Tibial artery (tissue), 4 donors: ENCODE measurements around the gene ADAMTS7.

Experiments used
- DNase-seq, 2 donors: peaks; one replicate each; pipeline ENCODE4 v3.0.0-alpha.2; 2019
- H3K27ac ChIP-seq, 2 donors: fragments of 200-600 bp; sonication (generic) in 1 of 2; 1 replicate in 1 of 2; 2 replicates in 1 of 2; pipeline ENCODE4 v1.5.1; 2018 to 2019; ENCODE audit warnings: mild to moderate bottlenecking in 1 of 2
- H3K27me3 ChIP-seq, 2 donors: fragments of 200-600 bp; sonication (generic) in 1 of 2; one replicate each; pipeline versions ENCODE4 v1.5.1 to v1.6.0; 2016 to 2019
- H3K36me3 ChIP-seq, 3 donors: fragments of 200-600 bp; sonication (generic) in 2 of 3; one replicate each; pipeline ENCODE4 v1.5.1; 2016 to 2019; ENCODE audit warnings: mild to moderate bottlenecking in 2 of 3
- H3K4me1 ChIP-seq, 4 donors: fragments of 200-600 bp; sonication (generic) in 2 of 4; 1 replicate in 3 of 4; 2 replicates in 1 of 4; pipeline ENCODE4 v1.5.1; 2016 to 2019
- H3K4me3 ChIP-seq, 2 donors: fragments of 200-600 bp; sonication (generic) in 1 of 2; 1 replicate in 1 of 2; 2 replicates in 1 of 2; pipeline ENCODE4 v1.5.1; 2018 to 2019; ENCODE audit warnings: mild to moderate bottlenecking in 2 of 2
- H3K9me3 ChIP-seq, 3 donors: fragments of 200-600 bp; sonication (generic) in 1 of 3; one replicate each; pipeline ENCODE4 v1.5.1; 2016 to 2019
- CTCF ChIP-seq, 2 experiments: fragments of 200-600 bp in 1 of 2; fragments of 450-650 bp in 1 of 2; IDR thresholded peaks; one replicate each; pipeline ENCODE4 v1.5.1; 2017 to 2019; ENCODE audit warnings: antibody characterized with exemption in 2 of 2, mild to moderate bottlenecking in 1 of 2, moderate library complexity in 1 of 2
- intact Hi-C: fragments of 100-400 bp; cut with DNase I; formaldehyde crosslinking; loops from one replicate; pipeline ENCODE4 v1.15.0; 2023; ENCODE audit warnings: low total_unique reads

ADAMTS7 gene

GRCh38 chr15:78718837-78719236 is 92.4 kb downstream of the ADAMTS7 start:
- DNase-seq, result no peak
- H3K4me1 ChIP-seq, result no peaks in the 10 kb centered on the region
- H3K9me3 ChIP-seq, result no peaks in the 10 kb centered on the region
- no peak overlapping the region for H3K4me3 ChIP-seq
- intact Hi-C loops, result no loop called here
- TF ChIP-seq CTCF (IDR thresholded peaks at IDR 0.05), result no peak
- no peak overlapping the region for H3K27ac ChIP-seq
- H3K36me3 ChIP-seq, result no peaks in the 10 kb centered on the region
- peaks cover 0 to 8% of the 10 kb centered on the region in 2 donors for H3K27me3 ChIP-seq

DNA sequence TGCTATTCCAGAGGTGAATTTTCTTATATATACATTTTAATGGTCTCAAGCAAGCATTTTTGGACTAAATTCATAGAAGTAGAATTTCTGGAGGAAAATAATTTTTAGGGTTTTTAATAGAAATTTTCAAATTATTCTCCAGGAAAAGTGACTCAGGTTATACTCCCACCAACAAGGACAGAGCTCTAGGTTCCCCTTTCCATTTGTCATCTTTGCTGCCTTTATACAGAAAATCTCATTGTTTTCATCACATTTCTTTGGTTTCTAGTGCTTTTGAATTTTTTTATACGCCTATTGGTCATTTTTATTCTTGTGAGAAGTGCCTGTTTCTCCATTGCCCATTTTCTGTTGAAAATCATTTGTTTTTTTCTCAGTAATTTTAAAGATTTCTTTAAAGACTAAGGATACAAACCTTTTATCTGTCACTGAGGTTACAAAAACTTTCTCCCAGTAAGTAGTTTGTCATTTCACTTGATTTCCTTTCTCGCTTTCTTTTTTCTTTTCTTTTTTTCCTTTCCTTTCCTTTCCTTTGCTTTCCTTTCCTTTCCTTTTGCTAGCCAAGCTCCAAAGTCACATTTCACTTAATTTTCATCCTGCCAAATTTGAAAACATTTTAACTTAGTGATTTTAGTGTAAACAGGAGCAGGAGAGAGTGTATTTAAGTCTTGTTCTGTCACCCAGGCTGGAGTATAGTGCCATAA is 93.2 kb downstream of the ADAMTS7 start:
- H3K27ac ChIP-seq, result no peak overlapping the region
- H3K4me3 ChIP-seq, result no peak overlapping the region
- TF ChIP-seq CTCF (IDR thresholded peaks at IDR 0.05), result no peak
- no peaks in the 10 kb centered on the region for H3K36me3 ChIP-seq
- intact Hi-C loops, result no loop called here
- H3K4me1 ChIP-seq, result no peaks in the 10 kb centered on the region
- H3K9me3 ChIP-seq, result no peaks in the 10 kb centered on the region
- DNase-seq, result no peak
- peaks cover 0 to 8% of the 10 kb centered on the region in 2 donors for H3K27me3 ChIP-seq

DNA sequence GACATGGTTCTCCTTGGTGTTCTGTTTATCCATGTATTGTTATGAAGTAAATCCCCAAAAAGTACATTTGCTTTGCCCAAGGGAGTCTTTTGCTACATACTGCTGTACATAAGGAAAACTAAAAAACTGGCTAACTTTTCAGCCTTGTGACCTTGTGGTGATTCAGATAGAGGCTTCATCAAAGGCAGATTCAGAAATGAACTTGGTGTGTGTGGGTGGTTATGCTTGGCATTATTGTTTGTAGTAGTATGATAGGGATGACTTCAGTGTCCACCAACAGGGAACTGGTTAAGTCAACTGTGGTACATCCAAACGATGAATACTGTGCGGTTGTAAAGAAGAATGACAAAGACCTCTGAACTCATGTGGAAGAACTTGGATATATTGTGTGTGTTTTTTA is 94.6 kb downstream of the ADAMTS7 start:
- H3K9me3 ChIP-seq, result no peaks in the 10 kb centered on the region
- H3K27me3 ChIP-seq, result peaks cover 0 to 8% of the 10 kb centered on the region in 2 donors
- DNase-seq, result no peak
- no peaks in the 10 kb centered on the region for H3K36me3 ChIP-seq
- intact Hi-C loops, result no loop called here
- no peak for TF ChIP-seq CTCF (IDR thresholded peaks at IDR 0.05)
- H3K4me3 ChIP-seq, result no peak overlapping the region
- no peaks in the 10 kb centered on the region for H3K4me1 ChIP-seq
- no peak overlapping the region for H3K27ac ChIP-seq

GRCh38 chr15:78715930-78716329 is 95.3 kb downstream of the ADAMTS7 start:
- no peak for DNase-seq

GRCh38 chr15:78715434-78715833 is 95.8 kb downstream of the ADAMTS7 start:
- no peak for TF ChIP-seq CTCF (IDR thresholded peaks at IDR 0.05)
- no peak for DNase-seq
- intact Hi-C loops, result no loop called here

More at GRCh38 chr15:78715930-78716329, 95.3 kb downstream of the ADAMTS7 start:
- no peaks in the 10 kb centered on the region for H3K4me1 ChIP-seq
- intact Hi-C loops, result no loop called here
- H3K27me3 ChIP-seq, result peaks cover 0 to 8% of the 10 kb centered on the region in 2 donors
- TF ChIP-seq CTCF (IDR thresholded peaks at IDR 0.05), result no peak
- H3K27ac ChIP-seq, result no peak overlapping the region
- H3K36me3 ChIP-seq, result no peaks in the 10 kb centered on the region
- no peak overlapping the region for H3K4me3 ChIP-seq
- no peaks in the 10 kb centered on the region for H3K9me3 ChIP-seq

More at GRCh38 chr15:78715434-78715833, 95.8 kb downstream of the ADAMTS7 start:
- H3K4me1 ChIP-seq, result no peaks in the 10 kb centered on the region
- H3K27me3 ChIP-seq, result peaks cover 0 to 8% of the 10 kb centered on the region in 2 donors
- H3K27ac ChIP-seq, result no peak overlapping the region
- no peaks in the 10 kb centered on the region for H3K9me3 ChIP-seq
- no peak overlapping the region for H3K4me3 ChIP-seq
- H3K36me3 ChIP-seq, result no peaks in the 10 kb centered on the region
